ENCODE data around the gene MIER1.

The MIER1 gene

GRCh38 chr1:67020304-67020703 lies 95.5 kb downstream of the MIER1 start:
- H3K27me3 ChIP-seq (replicated peaks in 2 of 5; ENCODE audit: control insufficient read depth in 4 of 5, insufficient read depth in 5 of 5, low read length in 4 of 5) = no peaks in the 10 kb centered on the region
- peaks cover 30 to 67% (median 33%) of the 10 kb centered on the region in 4 experiments for H3K36me3 ChIP-seq (ENCODE audit: control insufficient read depth in 4 of 4, insufficient read depth in 4 of 4, low read length in 3 of 4)
- 100% methylated on average over 1 of the region's 2 CpGs for WGBS (ENCODE audit: insufficient coverage)
- H3K27ac ChIP-seq (ENCODE audit: insufficient read depth in 1 of 2, low read depth in 1 of 2, low read length in 2 of 2, poor library complexity in 1 of 2, severe bottlenecking in 2 of 2) = no peak overlapping the region
- ChIA-PET CTCF (interaction anchor here (1.2 to 1.9 kb wide), 3 partner anchors 12 to 143 kb away, joined by 3 to 7 read pairs (median 3); no protein-coding TSS in a partner anchor), POLR2A (no interaction called here)
- no peak for DNase-seq
- H3K4me3 ChIP-seq (ENCODE audit: control insufficient read depth in 1 of 7, extremely low read depth in 1 of 7, insufficient read depth in 4 of 7, low read depth in 2 of 7, low read length in 6 of 7) = no peak overlapping the region
- H3K4me1 ChIP-seq (ENCODE audit: control extremely low read depth in 1 of 4, control insufficient read depth in 4 of 4, insufficient read depth in 4 of 4, low read length in 3 of 4) = no peaks in the 10 kb centered on the region
- H3K9me3 ChIP-seq (ENCODE audit: control extremely low read depth in 1 of 5, control insufficient read depth in 4 of 5, insufficient read depth in 2 of 5, low read depth in 1 of 5, low read length in 4 of 5) = peaks cover 0 to 2% (median 0%) of the 10 kb centered on the region in 5 experiments

- no peaks in the 10 kb centered on the region for H3K4me1 ChIP-seq (ENCODE audit: control extremely low read depth in 1 of 4, control insufficient read depth in 4 of 4, insufficient read depth in 4 of 4, low read length in 3 of 4)
- H3K27me3 ChIP-seq (replicated peaks in 2 of 5; ENCODE audit: control insufficient read depth in 4 of 5, insufficient read depth in 5 of 5, low read length in 4 of 5) = no peaks in the 10 kb centered on the region
- peaks cover 27 to 63% (median 33%) of the 10 kb centered on the region in 4 experiments for H3K36me3 ChIP-seq (ENCODE audit: control insufficient read depth in 4 of 4, insufficient read depth in 4 of 4, low read length in 3 of 4)
- WGBS (ENCODE audit: insufficient coverage) = no CpG with 5 or more reads among the region's 2 CpGs
- ChIA-PET CTCF (interaction anchor here (0.6 to 1.9 kb wide), 3 partner anchors 11 to 824 kb away, joined by 3 to 7 read pairs (median 3); no protein-coding TSS in a partner anchor), POLR2A (no interaction called here)
- H3K9me3 ChIP-seq (ENCODE audit: control extremely low read depth in 1 of 5, control insufficient read depth in 4 of 5, insufficient read depth in 2 of 5, low read depth in 1 of 5, low read length in 4 of 5) = no peaks in the 10 kb centered on the region
- DNase-seq = no peak
- no peak overlapping the region for H3K27ac ChIP-seq (ENCODE audit: insufficient read depth in 1 of 2, low read depth in 1 of 2, low read length in 2 of 2, poor library complexity in 1 of 2, severe bottlenecking in 2 of 2)
- no peak overlapping the region for H3K4me3 ChIP-seq (ENCODE audit: control insufficient read depth in 1 of 7, extremely low read depth in 1 of 7, insufficient read depth in 4 of 7, low read depth in 2 of 7, low read length in 6 of 7)
Observed at GRCh38 chr1:67020765-67021164, 96.0 kb downstream of the MIER1 start.

GRCh38 chr1:67029472-67029871 lies 104.7 kb downstream of the MIER1 start:
- H3K27me3 ChIP-seq (replicated peaks in 2 of 5; ENCODE audit: control insufficient read depth in 4 of 5, insufficient read depth in 5 of 5, low read length in 4 of 5) = no peaks in the 10 kb centered on the region
- no peak overlapping the region for H3K4me3 ChIP-seq (ENCODE audit: control insufficient read depth in 1 of 7, extremely low read depth in 1 of 7, insufficient read depth in 4 of 7, low read depth in 2 of 7, low read length in 6 of 7)
- H3K27ac ChIP-seq (ENCODE audit: insufficient read depth in 1 of 2, low read depth in 1 of 2, low read length in 2 of 2, poor library complexity in 1 of 2, severe bottlenecking in 2 of 2) = no peak overlapping the region
- CTCF ChIA-PET = interaction anchor here (0.6 to 1.3 kb wide), 2 partner anchors 36 to 182 kb away, joined by 3 read pairs; no protein-coding TSS in a partner anchor
- no peak for DNase-seq
- H3K4me1 ChIP-seq (ENCODE audit: control extremely low read depth in 1 of 4, control insufficient read depth in 4 of 4, insufficient read depth in 4 of 4, low read length in 3 of 4) = no peaks in the 10 kb centered on the region
- peaks cover 3 to 30% (median 20%) of the 10 kb centered on the region in 4 experiments for H3K36me3 ChIP-seq (ENCODE audit: control insufficient read depth in 4 of 4, insufficient read depth in 4 of 4, low read length in 3 of 4)
- H3K9me3 ChIP-seq (ENCODE audit: control extremely low read depth in 1 of 5, control insufficient read depth in 4 of 5, insufficient read depth in 2 of 5, low read depth in 1 of 5, low read length in 4 of 5) = peaks cover 0 to 3% (median 0%) of the 10 kb centered on the region in 5 experiments
- WGBS (ENCODE audit: insufficient coverage) = 100% methylated on average over 1 of the region's 1 CpG
- POLR2A ChIA-PET = interaction anchor here (0.7 kb wide), 1 partner anchor 679 kb away, joined by 5 read pairs; no protein-coding TSS in a partner anchor

DNA sequence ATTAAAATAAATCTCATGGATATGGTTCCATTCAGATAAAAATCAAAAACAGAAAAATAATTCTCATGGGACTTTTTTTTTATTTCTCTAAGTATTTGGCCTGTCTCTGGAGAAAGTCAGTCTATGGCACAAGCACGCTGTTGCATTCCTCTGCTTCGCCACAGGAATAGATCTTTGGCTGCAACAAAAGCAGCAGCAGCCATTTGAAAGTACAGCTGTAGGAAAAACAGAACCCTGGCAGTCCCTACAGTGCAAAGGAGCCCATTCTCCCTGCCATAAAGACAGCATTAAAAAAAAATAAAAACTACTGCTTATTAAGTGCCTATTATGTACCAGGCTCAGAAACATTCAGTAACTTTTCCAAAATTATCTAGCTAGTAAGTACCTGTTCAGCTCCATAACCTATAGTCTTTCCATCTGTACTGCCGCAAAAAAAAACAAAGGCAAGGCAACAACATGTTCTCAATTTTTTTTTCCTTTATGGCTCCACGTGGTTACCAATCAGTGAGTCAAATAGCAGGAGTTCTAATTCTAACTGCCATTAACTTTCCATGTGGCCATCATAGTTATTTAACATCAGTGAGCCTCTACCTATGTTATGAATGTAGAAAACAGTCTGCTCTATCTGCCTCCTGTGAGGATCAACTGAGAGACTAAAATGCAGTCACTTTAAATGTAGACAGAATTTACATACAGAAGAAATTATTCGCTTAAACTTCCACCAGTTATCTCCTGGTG lies 106.5 kb downstream of the MIER1 start:
- peaks cover 5 to 30% (median 18%) of the 10 kb centered on the region in 4 experiments for H3K36me3 ChIP-seq (ENCODE audit: control insufficient read depth in 4 of 4, insufficient read depth in 4 of 4, low read length in 3 of 4)
- H3K27ac ChIP-seq (ENCODE audit: insufficient read depth in 1 of 2, low read depth in 1 of 2, low read length in 2 of 2, poor library complexity in 1 of 2, severe bottlenecking in 2 of 2) = no peak overlapping the region
- H3K27me3 ChIP-seq (replicated peaks in 2 of 5; ENCODE audit: control insufficient read depth in 4 of 5, insufficient read depth in 5 of 5, low read length in 4 of 5) = no peaks in the 10 kb centered on the region
- ChIA-PET POLR2A (interaction anchor here (0.6 to 1.1 kb wide), 2 partner anchors 12 to 112 kb away, joined by 3 read pairs; no protein-coding TSS in a partner anchor), CTCF (interaction anchor here (0.8 kb wide), 1 partner anchor 11 kb away, joined by 3 read pairs; no protein-coding TSS in a partner anchor)
- no peaks in the 10 kb centered on the region for H3K4me1 ChIP-seq (ENCODE audit: control extremely low read depth in 1 of 4, control insufficient read depth in 4 of 4, insufficient read depth in 4 of 4, low read length in 3 of 4)
- peaks cover 0 to 8% (median 0%) of the 10 kb centered on the region in 5 experiments for H3K9me3 ChIP-seq (ENCODE audit: control extremely low read depth in 1 of 5, control insufficient read depth in 4 of 5, insufficient read depth in 2 of 5, low read depth in 1 of 5, low read length in 4 of 5)
- 100% methylated on average over 3 of the region's 5 CpGs for WGBS (ENCODE audit: insufficient coverage)
- no peak overlapping the region for H3K4me3 ChIP-seq (ENCODE audit: control insufficient read depth in 1 of 7, extremely low read depth in 1 of 7, insufficient read depth in 4 of 7, low read depth in 2 of 7, low read length in 6 of 7)
- no peak for DNase-seq

DNA sequence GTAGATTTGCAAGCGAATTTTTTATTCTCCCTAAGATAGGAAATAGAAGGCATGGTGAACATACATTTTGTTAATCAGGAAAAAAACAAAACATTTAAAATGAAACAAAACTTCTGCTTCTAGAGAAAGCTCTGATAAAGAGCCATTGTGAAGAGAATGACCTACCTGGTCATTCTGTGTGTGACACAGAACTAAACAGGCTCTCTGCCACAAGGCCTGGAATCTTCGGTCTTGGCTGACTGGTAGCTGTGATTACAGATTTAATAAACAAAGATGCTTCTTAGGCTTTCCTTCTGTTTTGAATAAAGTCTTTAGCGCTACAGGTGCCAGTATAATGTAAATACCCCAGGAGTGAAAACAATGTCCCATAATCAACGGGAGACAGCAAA lies 107.1 kb downstream of the MIER1 start:
- H3K27ac ChIP-seq (ENCODE audit: insufficient read depth in 1 of 2, low read depth in 1 of 2, low read length in 2 of 2, poor library complexity in 1 of 2, severe bottlenecking in 2 of 2) = no peak overlapping the region
- peaks cover 5 to 34% (median 18%) of the 10 kb centered on the region in 4 experiments for H3K36me3 ChIP-seq (ENCODE audit: control insufficient read depth in 4 of 4, insufficient read depth in 4 of 4, low read length in 3 of 4)
- H3K27me3 ChIP-seq (replicated peaks in 2 of 5; ENCODE audit: control insufficient read depth in 4 of 5, insufficient read depth in 5 of 5, low read length in 4 of 5) = no peaks in the 10 kb centered on the region
- WGBS (ENCODE audit: insufficient coverage) = 100% methylated on average over 2 of the region's 4 CpGs
- CTCF ChIA-PET = interaction anchor here (0.8 kb wide), 1 partner anchor 12 kb away, joined by 3 read pairs; no protein-coding TSS in a partner anchor
- H3K4me3 ChIP-seq (ENCODE audit: control insufficient read depth in 1 of 7, extremely low read depth in 1 of 7, insufficient read depth in 4 of 7, low read depth in 2 of 7, low read length in 6 of 7) = no peak overlapping the region
- POLR2A ChIA-PET = interaction anchor here (0.6 to 1.1 kb wide), 2 partner anchors 12 to 112 kb away, joined by 3 read pairs; no protein-coding TSS in a partner anchor
- DNase-seq = no peak
- peaks cover 0 to 14% (median 0%) of the 10 kb centered on the region in 5 experiments for H3K9me3 ChIP-seq (ENCODE audit: control extremely low read depth in 1 of 5, control insufficient read depth in 4 of 5, insufficient read depth in 2 of 5, low read depth in 1 of 5, low read length in 4 of 5)
- no peaks in the 10 kb centered on the region for H3K4me1 ChIP-seq (ENCODE audit: control extremely low read depth in 1 of 4, control insufficient read depth in 4 of 4, insufficient read depth in 4 of 4, low read length in 3 of 4)
